Lower leg skin (tissue), 3 donors: ENCODE results near the gene BSDC1.

Experiments used
- CTCF ChIP-seq, 3 donors: fragments of 450-650 bp; IDR thresholded peaks; one replicate each; pipeline ENCODE4 v1.5.1; 2016; ENCODE audit warnings: antibody characterized with exemption in 3 of 3, mild to moderate bottlenecking in 3 of 3, moderate library complexity in 2 of 3
- POLR2A ChIP-seq, 2 donors: fragments of 450-650 bp; IDR thresholded peaks; one replicate each; pipeline ENCODE4 v1.6.1; 2016 to 2017; ENCODE audit warnings: antibody characterized with exemption in 2 of 2, mild to moderate bottlenecking in 1 of 2, moderate library complexity in 1 of 2

- TF ChIP-seq CTCF (IDR thresholded peaks at IDR 0.05): no peak
- TF ChIP-seq POLR2A (IDR thresholded peaks at IDR 0.05): no peak
These were observed 37.8 kb downstream of the BSDC1 start for GRCh38 chr1:32356478-32356877.
